ENCODE measurements around the gene IL22. TPM values are rescaled to one million over a fixed set of nuclear protein-coding genes. Genes with fewer than 3 reads are reported as not detected.

The IL22 gene
- total and polyA plus RNA-seq, 2 donors (not counting 1 experiment from before 2014, with no cell fraction given), result not detected

- Mint-ChIP-seq H3K4me3 (no peak overlapping the region), H3K9me3 (ENCODE audit: insufficient read depth) (no peaks in the 10 kb centered on the region), H3K27me3 (peaks cover 12% of the 10 kb centered on the region), H3K27ac (no peak overlapping the region), H3K4me1 (no peaks in the 10 kb centered on the region)
- CTCF ChIA-PET, result interaction anchor here (0.5 to 1.1 kb wide), 2 partner anchors 37 to 220 kb away, joined by 3 read pairs; no protein-coding TSS in a partner anchor
- Histone ChIP-seq H3K27me3 (replicated peaks in 1 of 4; ENCODE audit: control extremely low read depth in 1 of 4, control insufficient read depth in 3 of 4, insufficient read depth in 4 of 4, low read length in 3 of 4) (peaks cover 0 to 4% (median 0%) of the 10 kb centered on the region in 4 experiments), H3K4me1 (ENCODE audit: control insufficient read depth in 2 of 2, insufficient read depth in 2 of 2, low read length in 2 of 2) (no peaks in the 10 kb centered on the region), H3K36me3 (replicated peaks in 1 of 2; ENCODE audit: control extremely low read depth in 1 of 2, control insufficient read depth in 1 of 2, extremely low read depth in 1 of 2, insufficient read depth in 2 of 2, low read length in 1 of 2) (no peaks in the 10 kb centered on the region), H3K4me3 (ENCODE audit: control extremely low read depth in 1 of 5, extremely low read depth in 1 of 5, insufficient read depth in 1 of 5, low read depth in 2 of 5, low read length in 4 of 5) (no peak overlapping the region), H3K9ac (ENCODE audit: low read length) (no peak overlapping the region), H4K20me1 (ENCODE audit: control insufficient read depth, insufficient read depth, low read length, poor library complexity, severe bottlenecking) (no peaks in the 10 kb centered on the region), H2AFZ (ENCODE audit: insufficient read depth, low read depth, low read length, poor library complexity, severe bottlenecking) (no peak overlapping the region), H3K27ac (ENCODE audit: low read length in 2 of 2) (no peak overlapping the region), H3K4me2 (replicated peaks; ENCODE audit: low read depth, low read length, poor library complexity, severe bottlenecking) (no peak overlapping the region), H3K9me3 (ENCODE audit: control extremely low read depth in 1 of 3, control insufficient read depth in 2 of 3, insufficient read depth in 1 of 3, low read length in 2 of 3) (no peaks in the 10 kb centered on the region), H3K79me2 (ENCODE audit: control insufficient read depth, insufficient read depth, low read length) (no peaks in the 10 kb centered on the region)
- intact Hi-C loops (cut with micrococcal nuclease), result no loop called here
- ATAC-seq (ENCODE audit: low read depth), result no peak
- no peak for DNase-seq
- TF ChIP-seq EZH2 (IDR thresholded peaks at IDR 0.05; ENCODE audit: borderline replicate concordance, insufficient read depth, low read depth, low read length, poor library complexity, severe bottlenecking), result no peak
- TF ChIP-seq CTCF (IDR thresholded peaks at IDR 0.05), result no peak
- 100% methylated on average over 1 of the region's 3 CpGs for WGBS (ENCODE audit: insufficient coverage)
- POLR2A ChIA-PET, result no interaction called here
These were observed 6.7 kb upstream of the IL22 start for GRCh38 chr12:68260153-68260552.

- Histone ChIP-seq H3K4me1 (ENCODE audit: control insufficient read depth in 2 of 2, insufficient read depth in 2 of 2, low read length in 2 of 2) (no peaks in the 10 kb centered on the region), H3K79me2 (ENCODE audit: control insufficient read depth, insufficient read depth, low read length) (no peaks in the 10 kb centered on the region), H3K4me3 (ENCODE audit: control extremely low read depth in 1 of 5, extremely low read depth in 1 of 5, insufficient read depth in 1 of 5, low read depth in 2 of 5, low read length in 4 of 5) (no peak overlapping the region), H3K36me3 (replicated peaks in 1 of 2; ENCODE audit: control extremely low read depth in 1 of 2, control insufficient read depth in 1 of 2, extremely low read depth in 1 of 2, insufficient read depth in 2 of 2, low read length in 1 of 2) (no peaks in the 10 kb centered on the region), H3K9me3 (ENCODE audit: control extremely low read depth in 1 of 3, control insufficient read depth in 2 of 3, insufficient read depth in 1 of 3, low read length in 2 of 3) (no peaks in the 10 kb centered on the region), H3K27me3 (replicated peaks in 1 of 4; ENCODE audit: control extremely low read depth in 1 of 4, control insufficient read depth in 3 of 4, insufficient read depth in 4 of 4, low read length in 3 of 4) (peaks cover 0 to 4% (median 0%) of the 10 kb centered on the region in 4 experiments), H3K4me2 (replicated peaks; ENCODE audit: low read depth, low read length, poor library complexity, severe bottlenecking) (no peak overlapping the region), H2AFZ (ENCODE audit: insufficient read depth, low read depth, low read length, poor library complexity, severe bottlenecking) (no peak overlapping the region), H3K27ac (ENCODE audit: low read length in 2 of 2) (no peak overlapping the region), H4K20me1 (ENCODE audit: control insufficient read depth, insufficient read depth, low read length, poor library complexity, severe bottlenecking) (no peaks in the 10 kb centered on the region), H3K9ac (ENCODE audit: low read length) (no peak overlapping the region)
- intact Hi-C loops (cut with micrococcal nuclease), result no loop called here
- no peaks in the 10 kb centered on the region for H3K4me1 Mint-ChIP-seq
- no CpG with 5 or more reads among the region's 3 CpGs for WGBS (ENCODE audit: insufficient coverage)
- no peak for ATAC-seq (ENCODE audit: low read depth)
- peaks cover 12% of the 10 kb centered on the region for H3K27me3 Mint-ChIP-seq
- no peak for DNase-seq
- ChIA-PET POLR2A (no interaction called here), CTCF (interaction anchor here (0.5 to 1.1 kb wide), 2 partner anchors 37 to 219 kb away, joined by 3 read pairs; no protein-coding TSS in a partner anchor)
- TF ChIP-seq EZH2 (IDR thresholded peaks at IDR 0.05; ENCODE audit: borderline replicate concordance, insufficient read depth, low read depth, low read length, poor library complexity, severe bottlenecking) (no peak), CTCF (IDR thresholded peaks at IDR 0.05) (no peak)
- no peak overlapping the region for H3K27ac Mint-ChIP-seq
- H3K4me3 Mint-ChIP-seq, result no peak overlapping the region
- H3K9me3 Mint-ChIP-seq (ENCODE audit: insufficient read depth), result no peaks in the 10 kb centered on the region
These were observed 6.0 kb upstream of the IL22 start for GRCh38 chr12:68259318-68259940.
